ENCODE data around the gene IVD. TPM values are rescaled to one million over a fixed set of nuclear protein-coding genes. Genes with fewer than 3 reads are reported as not detected.

IVD gene
- polyA plus RNA-seq, 1 of the 3 experiments (the other 2 are of a cell fraction): 54.2 TPM

DNA sequence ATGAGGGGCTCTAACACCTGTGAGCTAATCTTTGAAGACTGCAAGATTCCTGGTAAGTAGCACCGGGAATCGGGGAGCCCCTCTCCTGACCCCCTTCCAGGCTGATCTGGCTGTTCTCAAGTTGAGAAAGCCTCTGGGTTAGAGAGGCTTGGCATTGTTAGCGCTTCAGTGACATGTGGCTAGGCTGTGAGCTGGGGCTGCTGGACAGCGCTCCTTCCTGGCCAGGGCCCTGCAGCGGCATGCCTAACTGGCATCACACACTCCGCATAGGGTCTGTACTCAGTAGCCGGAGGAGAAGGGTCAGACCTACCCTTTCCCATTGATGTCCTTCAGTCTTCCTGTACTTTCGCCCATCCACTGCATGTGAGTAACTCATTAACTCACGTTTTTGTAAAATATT lies 7.4 kb downstream of the IVD start:
- no peaks in the 10 kb centered on the region; the same call in 1 of the 2 replicates for H3K79me2 ChIP-seq (ENCODE audit: insufficient read depth)
- ChIA-PET CTCF (interaction anchor here (0.8 to 16.9 kb wide), 3 partner anchors 9 to 183 kb away, joined by 3 to 299 read pairs (median 4); partner anchors contain the start of gene CCDC9B), POLR2A (interaction anchor here (0.5 to 1.1 kb wide), 2 partner anchors 42 to 727 kb away, joined by 3 read pairs; no protein-coding TSS in a partner anchor)
- no peak overlapping the region for H3K9ac ChIP-seq
- H4K20me1 ChIP-seq (ENCODE audit: insufficient read depth): no peaks in the 10 kb centered on the region
- H3K4me2 ChIP-seq: no peak overlapping the region
- H3K27ac ChIP-seq (ENCODE audit: low read depth in 2 of 2, low read length in 1 of 2): no peak overlapping the region
- no peaks in the 10 kb centered on the region for H3K9me3 ChIP-seq
- H2AFZ ChIP-seq (ENCODE audit: low read depth): no peak overlapping the region
- H3F3A ChIP-seq (replicated peaks; ENCODE audit: insufficient read depth): no peaks in the 10 kb centered on the region
- 87% methylated on average over 8 of the region's 9 CpGs for WGBS (ENCODE audit: low lambda C conversion rate)
- no peak overlapping the region for H3K4me3 ChIP-seq (ENCODE audit: low read depth in 2 of 2, low read length in 1 of 2)
- TF ChIP-seq, protein P1, sequence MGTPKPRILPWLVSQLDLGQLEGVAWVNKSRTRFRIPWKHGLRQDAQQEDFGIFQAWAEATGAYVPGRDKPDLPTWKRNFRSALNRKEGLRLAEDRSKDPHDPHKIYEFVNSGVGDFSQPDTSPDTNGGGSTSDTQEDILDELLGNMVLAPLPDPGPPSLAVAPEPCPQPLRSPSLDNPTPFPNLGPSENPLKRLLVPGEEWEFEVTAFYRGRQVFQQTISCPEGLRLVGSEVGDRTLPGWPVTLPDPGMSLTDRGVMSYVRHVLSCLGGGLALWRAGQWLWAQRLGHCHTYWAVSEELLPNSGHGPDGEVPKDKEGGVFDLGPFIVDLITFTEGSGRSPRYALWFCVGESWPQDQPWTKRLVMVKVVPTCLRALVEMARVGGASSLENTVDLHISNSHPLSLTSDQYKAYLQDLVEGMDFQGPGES (IDR thresholded peaks at IDR 0.05; ENCODE audit: low read depth, low read length): no peak
- TF ChIP-seq, protein P2, sequence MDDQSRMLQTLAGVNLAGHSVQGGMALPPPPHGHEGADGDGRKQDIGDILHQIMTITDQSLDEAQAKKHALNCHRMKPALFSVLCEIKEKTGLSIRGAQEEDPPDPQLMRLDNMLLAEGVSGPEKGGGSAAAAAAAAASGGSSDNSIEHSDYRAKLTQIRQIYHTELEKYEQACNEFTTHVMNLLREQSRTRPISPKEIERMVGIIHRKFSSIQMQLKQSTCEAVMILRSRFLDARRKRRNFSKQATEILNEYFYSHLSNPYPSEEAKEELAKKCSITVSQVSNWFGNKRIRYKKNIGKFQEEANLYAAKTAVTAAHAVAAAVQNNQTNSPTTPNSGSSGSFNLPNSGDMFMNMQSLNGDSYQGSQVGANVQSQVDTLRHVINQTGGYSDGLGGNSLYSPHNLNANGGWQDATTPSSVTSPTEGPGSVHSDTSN (IDR thresholded peaks at IDR 0.05): no peak
- TF ChIP-seq, protein P3, sequence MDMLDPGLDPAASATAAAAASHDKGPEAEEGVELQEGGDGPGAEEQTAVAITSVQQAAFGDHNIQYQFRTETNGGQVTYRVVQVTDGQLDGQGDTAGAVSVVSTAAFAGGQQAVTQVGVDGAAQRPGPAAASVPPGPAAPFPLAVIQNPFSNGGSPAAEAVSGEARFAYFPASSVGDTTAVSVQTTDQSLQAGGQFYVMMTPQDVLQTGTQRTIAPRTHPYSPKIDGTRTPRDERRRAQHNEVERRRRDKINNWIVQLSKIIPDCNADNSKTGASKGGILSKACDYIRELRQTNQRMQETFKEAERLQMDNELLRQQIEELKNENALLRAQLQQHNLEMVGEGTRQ (IDR thresholded peaks at IDR 0.05; ENCODE audit: borderline replicate concordance, low read depth, low read length): no peak
- TF ChIP-seq, protein P4, sequence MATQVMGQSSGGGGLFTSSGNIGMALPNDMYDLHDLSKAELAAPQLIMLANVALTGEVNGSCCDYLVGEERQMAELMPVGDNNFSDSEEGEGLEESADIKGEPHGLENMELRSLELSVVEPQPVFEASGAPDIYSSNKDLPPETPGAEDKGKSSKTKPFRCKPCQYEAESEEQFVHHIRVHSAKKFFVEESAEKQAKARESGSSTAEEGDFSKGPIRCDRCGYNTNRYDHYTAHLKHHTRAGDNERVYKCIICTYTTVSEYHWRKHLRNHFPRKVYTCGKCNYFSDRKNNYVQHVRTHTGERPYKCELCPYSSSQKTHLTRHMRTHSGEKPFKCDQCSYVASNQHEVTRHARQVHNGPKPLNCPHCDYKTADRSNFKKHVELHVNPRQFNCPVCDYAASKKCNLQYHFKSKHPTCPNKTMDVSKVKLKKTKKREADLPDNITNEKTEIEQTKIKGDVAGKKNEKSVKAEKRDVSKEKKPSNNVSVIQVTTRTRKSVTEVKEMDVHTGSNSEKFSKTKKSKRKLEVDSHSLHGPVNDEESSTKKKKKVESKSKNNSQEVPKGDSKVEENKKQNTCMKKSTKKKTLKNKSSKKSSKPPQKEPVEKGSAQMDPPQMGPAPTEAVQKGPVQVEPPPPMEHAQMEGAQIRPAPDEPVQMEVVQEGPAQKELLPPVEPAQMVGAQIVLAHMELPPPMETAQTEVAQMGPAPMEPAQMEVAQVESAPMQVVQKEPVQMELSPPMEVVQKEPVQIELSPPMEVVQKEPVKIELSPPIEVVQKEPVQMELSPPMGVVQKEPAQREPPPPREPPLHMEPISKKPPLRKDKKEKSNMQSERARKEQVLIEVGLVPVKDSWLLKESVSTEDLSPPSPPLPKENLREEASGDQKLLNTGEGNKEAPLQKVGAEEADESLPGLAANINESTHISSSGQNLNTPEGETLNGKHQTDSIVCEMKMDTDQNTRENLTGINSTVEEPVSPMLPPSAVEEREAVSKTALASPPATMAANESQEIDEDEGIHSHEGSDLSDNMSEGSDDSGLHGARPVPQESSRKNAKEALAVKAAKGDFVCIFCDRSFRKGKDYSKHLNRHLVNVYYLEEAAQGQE (IDR thresholded peaks at IDR 0.05; ENCODE audit: low read depth, low read length): peak; percentile 71; the same call in 1 of the 2 replicates
- H3K4me1 ChIP-seq (ENCODE audit: control insufficient read depth in 1 of 2, insufficient read depth in 2 of 2, low read depth in 1 of 2, low read length in 1 of 2): no peaks in the 10 kb centered on the region
- DNase-seq: no peak
- H3K9me2 ChIP-seq: no peaks in the 10 kb centered on the region
- H3K27me3 ChIP-seq (ENCODE audit: insufficient read depth): no peaks in the 10 kb centered on the region
- peaks cover 33 to 64% of the 10 kb centered on the region in 2 experiments for H3K36me3 ChIP-seq (replicated peaks in 1 of 2; ENCODE audit: control insufficient read depth in 1 of 2, insufficient read depth in 2 of 2, low read length in 1 of 2)

DNA sequence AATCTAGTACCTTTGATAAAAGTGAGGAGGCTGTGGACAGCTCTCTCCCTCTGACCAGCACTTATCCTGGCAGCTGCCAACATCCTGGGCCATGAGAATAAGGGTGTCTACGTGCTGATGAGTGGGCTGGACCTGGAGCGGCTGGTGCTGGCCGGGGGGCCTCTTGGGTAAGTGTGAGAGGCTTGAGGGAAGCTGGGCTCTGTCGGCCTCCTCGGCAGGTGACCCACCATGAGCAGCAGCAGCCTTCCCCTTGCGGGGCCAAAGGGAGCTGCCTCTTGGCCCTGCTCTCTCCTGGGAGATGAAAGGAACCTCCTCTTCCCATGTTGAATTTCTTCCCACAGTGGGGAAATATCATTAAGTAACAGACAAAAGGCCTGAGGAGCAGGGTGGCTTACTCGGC lies 9.2 kb downstream of the IVD start:
- no peaks in the 10 kb centered on the region for H4K20me1 ChIP-seq (ENCODE audit: insufficient read depth)
- ChIA-PET CTCF (interaction anchor here (1.2 to 16.9 kb wide), 2 partner anchors 75 to 104 kb away, joined by 4 to 299 read pairs; partner anchors contain the start of gene CCDC9B), POLR2A (interaction anchor here (1.0 to 2.0 kb wide), 2 partner anchors 9 to 10 kb away, joined by 3 to 8 read pairs; partner anchors contain the start of gene IVD)
- H3K9ac ChIP-seq: no peak overlapping the region
- H3K27me3 ChIP-seq (ENCODE audit: insufficient read depth): no peaks in the 10 kb centered on the region
- H2AFZ ChIP-seq (ENCODE audit: low read depth): no peak overlapping the region
- no peak overlapping the region for H3K4me3 ChIP-seq (ENCODE audit: low read depth in 2 of 2, low read length in 1 of 2)
- no peak overlapping the region for H3K4me2 ChIP-seq
- no peaks in the 10 kb centered on the region for H3K9me2 ChIP-seq
- 100% methylated on average over 1 of the region's 7 CpGs for WGBS (ENCODE audit: low lambda C conversion rate)
- TF ChIP-seq RCOR1 (IDR thresholded peaks at IDR 0.05; ENCODE audit: low read length): no peak
- TF ChIP-seq, protein P4 (IDR thresholded peaks at IDR 0.05; ENCODE audit: low read depth, low read length): no peak
- no peak for TF ChIP-seq YY1 (IDR thresholded peaks at IDR 0.05; ENCODE audit: low read depth)
- TF ChIP-seq FOXM1 (IDR thresholded peaks at IDR 0.05; ENCODE audit: low read depth): no peak
- no peak for TF ChIP-seq EZH2phosphoT487 (IDR thresholded peaks at IDR 0.05; ENCODE audit: borderline replicate concordance, low read depth)
- TF ChIP-seq, protein P5, sequence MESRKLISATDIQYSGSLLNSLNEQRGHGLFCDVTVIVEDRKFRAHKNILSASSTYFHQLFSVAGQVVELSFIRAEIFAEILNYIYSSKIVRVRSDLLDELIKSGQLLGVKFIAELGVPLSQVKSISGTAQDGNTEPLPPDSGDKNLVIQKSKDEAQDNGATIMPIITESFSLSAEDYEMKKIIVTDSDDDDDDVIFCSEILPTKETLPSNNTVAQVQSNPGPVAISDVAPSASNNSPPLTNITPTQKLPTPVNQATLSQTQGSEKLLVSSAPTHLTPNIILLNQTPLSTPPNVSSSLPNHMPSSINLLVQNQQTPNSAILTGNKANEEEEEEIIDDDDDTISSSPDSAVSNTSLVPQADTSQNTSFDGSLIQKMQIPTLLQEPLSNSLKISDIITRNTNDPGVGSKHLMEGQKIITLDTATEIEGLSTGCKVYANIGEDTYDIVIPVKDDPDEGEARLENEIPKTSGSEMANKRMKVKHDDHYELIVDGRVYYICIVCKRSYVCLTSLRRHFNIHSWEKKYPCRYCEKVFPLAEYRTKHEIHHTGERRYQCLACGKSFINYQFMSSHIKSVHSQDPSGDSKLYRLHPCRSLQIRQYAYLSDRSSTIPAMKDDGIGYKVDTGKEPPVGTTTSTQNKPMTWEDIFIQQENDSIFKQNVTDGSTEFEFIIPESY (IDR thresholded peaks at IDR 0.05; ENCODE audit: borderline replicate concordance, low read depth): no peak
- no peak for TF ChIP-seq NRF1 (IDR thresholded peaks at IDR 0.05; ENCODE audit: low read depth, low read length)
- TF ChIP-seq, protein P6, sequence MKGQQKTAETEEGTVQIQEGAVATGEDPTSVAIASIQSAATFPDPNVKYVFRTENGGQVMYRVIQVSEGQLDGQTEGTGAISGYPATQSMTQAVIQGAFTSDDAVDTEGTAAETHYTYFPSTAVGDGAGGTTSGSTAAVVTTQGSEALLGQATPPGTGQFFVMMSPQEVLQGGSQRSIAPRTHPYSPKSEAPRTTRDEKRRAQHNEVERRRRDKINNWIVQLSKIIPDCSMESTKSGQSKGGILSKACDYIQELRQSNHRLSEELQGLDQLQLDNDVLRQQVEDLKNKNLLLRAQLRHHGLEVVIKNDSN (IDR thresholded peaks at IDR 0.05; ENCODE audit: borderline replicate concordance, low read depth): no peak
- no peaks in the 10 kb centered on the region for H3K9me3 ChIP-seq
- no peaks in the 10 kb centered on the region for H3K4me1 ChIP-seq (ENCODE audit: control insufficient read depth in 1 of 2, insufficient read depth in 2 of 2, low read depth in 1 of 2, low read length in 1 of 2)
- H3F3A ChIP-seq (replicated peaks; ENCODE audit: insufficient read depth): no peaks in the 10 kb centered on the region
- H3K79me2 ChIP-seq (ENCODE audit: insufficient read depth): no peaks in the 10 kb centered on the region
- H3K36me3 ChIP-seq (replicated peaks in 1 of 2; ENCODE audit: control insufficient read depth in 1 of 2, insufficient read depth in 2 of 2, low read length in 1 of 2): peaks cover 21 to 55% of the 10 kb centered on the region in 2 experiments
- no peak overlapping the region for H3K27ac ChIP-seq (ENCODE audit: low read depth in 2 of 2, low read length in 1 of 2)
- no peak for DNase-seq

Measured in SK-N-SH (cell line).